ENCODE measurements around the gene PRPF39. TPM values are rescaled to one million over a fixed set of nuclear protein-coding genes. Genes with fewer than 3 reads are reported as not detected.
"Not testable (repeated sequence)": the region's sequence is repeated elsewhere in the genome, so short reads cannot be mapped to it uniquely, and the experiment has no call there.

PRPF39 gene
- total and polyA plus RNA-seq, 9 donors = 20.9 to 50.5 (median 29.2) TPM

DNA sequence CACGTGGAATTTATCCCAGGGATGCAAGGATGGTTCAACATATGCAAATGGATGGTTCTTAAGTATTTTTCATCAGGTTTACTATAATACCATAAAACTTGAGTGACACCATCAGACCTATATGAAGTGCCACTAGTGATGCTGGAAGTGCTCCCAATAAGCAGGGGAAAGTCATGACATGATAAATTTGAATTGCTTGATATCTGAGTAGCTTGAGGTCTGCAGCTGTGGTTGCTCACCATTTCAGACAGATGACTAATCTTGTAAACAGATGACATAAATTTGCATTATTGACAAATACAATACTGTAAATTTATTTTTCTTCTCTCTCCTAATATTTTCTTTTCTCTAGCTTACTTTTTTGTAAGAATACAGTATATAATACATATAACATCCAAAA is 13.7 kb upstream of the PRPF39 start:
- no peaks in the 10 kb centered on the region for H3K27me3 ChIP-seq
- H3K9me3 ChIP-seq = no peaks in the 10 kb centered on the region
- no peaks in the 10 kb centered on the region for H3K4me1 ChIP-seq (ENCODE audit: insufficient read depth)
- WGBS, 3 donors = 96 to 100% (median 97%) methylated on average over 1 of the region's 1 CpG
- intact Hi-C loops (cut with DNase I) = no loop called here
- H3K4me3 ChIP-seq = no peak overlapping the region
- no peaks in the 10 kb centered on the region for H3K36me3 ChIP-seq
- TF ChIP-seq EP300 (IDR thresholded peaks at IDR 0.05) = no peak
- H3K27ac ChIP-seq = no peak overlapping the region
- DNase-seq = no peak

DNA sequence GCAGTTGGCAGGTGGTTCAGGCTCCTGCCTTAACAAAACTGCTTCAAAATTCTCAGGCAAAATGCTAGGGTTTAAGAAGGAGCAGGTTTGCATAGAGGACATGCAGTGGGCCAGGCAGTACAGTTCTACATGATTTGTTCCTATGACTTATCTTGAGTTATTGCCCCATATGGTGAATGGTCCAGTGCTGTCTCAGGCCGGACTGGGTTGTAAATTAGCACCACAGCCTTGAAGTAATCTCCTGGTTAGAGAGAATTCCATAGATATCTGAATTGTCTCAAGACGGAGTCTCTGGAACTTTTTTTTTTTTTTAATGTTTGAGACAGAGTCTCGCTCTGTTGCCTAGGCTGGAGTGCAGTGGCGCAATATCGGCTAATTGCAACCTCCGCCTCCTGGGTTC is 11.8 kb upstream of the PRPF39 start:
- H3K4me3 ChIP-seq = no peak overlapping the region
- H3K4me1 ChIP-seq (ENCODE audit: insufficient read depth) = no peaks in the 10 kb centered on the region
- no peak for DNase-seq
- H3K27me3 ChIP-seq = no peaks in the 10 kb centered on the region
- 84 to 91% (median 86%) methylated on average over 6 of the region's 6 CpGs for WGBS, 3 donors
- H3K27ac ChIP-seq = no peak overlapping the region
- no peak for TF ChIP-seq CTCF (IDR thresholded peaks at IDR 0.05)
- no peak for TF ChIP-seq POLR2A (IDR thresholded peaks at IDR 0.05)
- TF ChIP-seq EP300 (IDR thresholded peaks at IDR 0.05) = no peak
- no peaks in the 10 kb centered on the region for H3K9me3 ChIP-seq
- H3K36me3 ChIP-seq = no peaks in the 10 kb centered on the region
- intact Hi-C loops (cut with DNase I) = no loop called here

- TF ChIP-seq CTCF (IDR thresholded peaks at IDR 0.05) = no peak
- TF ChIP-seq EP300 (IDR thresholded peaks at IDR 0.05) = no peak
- TF ChIP-seq POLR2A (IDR thresholded peaks at IDR 0.05) = no peak
- Histone ChIP-seq H3K9me3 (no peaks in the 10 kb centered on the region), H3K4me1 (ENCODE audit: insufficient read depth) (no peaks in the 10 kb centered on the region), H3K36me3 (no peaks in the 10 kb centered on the region), H3K27me3 (no peaks in the 10 kb centered on the region), H3K27ac (no peak overlapping the region), H3K4me3 (no peak overlapping the region)
- WGBS, 3 donors = 77 to 87% (median 80%) methylated on average over 5 of the region's 5 CpGs
- no peak for DNase-seq
- intact Hi-C loops (cut with DNase I) = no loop called here
Observed at GRCh38 chr14:45073231-45073879, 10.6 kb upstream of the PRPF39 start.

DNA sequence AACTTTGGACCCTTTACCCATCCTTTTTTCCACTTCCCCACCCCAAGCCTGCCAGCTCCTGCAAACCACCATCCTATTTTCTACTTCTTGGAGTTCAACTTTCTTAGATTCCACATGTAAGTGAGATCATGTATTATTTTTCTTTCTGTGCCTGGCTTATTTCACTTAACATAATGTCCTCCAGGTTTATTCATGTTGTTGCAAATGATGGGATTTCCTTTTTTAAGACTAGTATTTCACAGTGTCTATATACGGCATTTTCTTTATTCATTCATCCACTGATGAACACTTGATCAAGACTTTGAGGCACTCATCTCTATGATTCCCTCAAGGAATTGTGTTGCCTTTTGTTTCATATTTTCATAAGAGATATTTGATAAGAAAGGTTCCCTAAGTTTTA is 5.6 kb upstream of the PRPF39 start:
- WGBS, 3 donors = 91 to 93% (median 92%) methylated on average over 1 of the region's 1 CpG
- no peaks in the 10 kb centered on the region for H3K27me3 ChIP-seq
- no peaks in the 10 kb centered on the region for H3K4me1 ChIP-seq (ENCODE audit: insufficient read depth)
- DNase-seq = no peak
- H3K27ac ChIP-seq = no peak overlapping the region
- no peak for TF ChIP-seq CTCF (IDR thresholded peaks at IDR 0.05)
- no peak for TF ChIP-seq EP300 (IDR thresholded peaks at IDR 0.05)
- no peak for TF ChIP-seq POLR2A (IDR thresholded peaks at IDR 0.05)
- H3K9me3 ChIP-seq = no peaks in the 10 kb centered on the region
- no peak overlapping the region for H3K4me3 ChIP-seq
- H3K36me3 ChIP-seq = no peaks in the 10 kb centered on the region
- intact Hi-C loops (cut with DNase I) = no loop called here

DNA sequence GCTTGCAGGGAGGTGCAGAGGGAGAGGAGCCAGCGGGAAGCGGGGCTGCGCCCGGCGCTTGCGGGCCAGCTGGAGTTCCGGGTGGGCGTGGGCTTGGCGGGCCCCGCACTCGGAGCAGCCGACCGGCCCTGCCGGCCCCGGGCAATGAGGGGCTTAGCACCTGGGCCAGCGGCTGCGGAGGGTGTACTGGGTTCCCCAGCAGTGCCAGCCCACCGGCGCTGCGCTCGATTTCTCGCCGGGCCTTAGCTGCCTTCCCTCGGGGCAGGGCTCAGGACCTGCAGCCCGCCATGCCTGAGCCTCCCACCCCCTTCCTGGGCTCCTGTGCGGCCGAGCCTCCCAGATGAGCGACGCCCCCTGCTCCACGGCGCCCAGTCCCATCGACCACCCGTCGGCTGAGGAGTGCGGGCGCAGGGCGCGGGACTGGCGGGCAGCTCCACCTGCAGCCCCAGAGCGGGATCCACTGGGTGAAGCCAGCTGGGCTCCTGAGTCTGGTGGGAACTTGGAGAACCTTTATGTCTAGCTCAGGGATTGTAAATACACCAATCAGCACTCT is 3.4 kb upstream of the PRPF39 start:
- H3K4me1 ChIP-seq (ENCODE audit: insufficient read depth); H3K27me3 ChIP-seq; intact Hi-C loops (cut with DNase I); H3K36me3 ChIP-seq; H3K9me3 ChIP-seq; H3K4me3 ChIP-seq; DNase-seq; H3K27ac ChIP-seq: not testable (repeated sequence)
- WGBS, 3 donors = 95 to 98% (median 96%) methylated on average over 39 to 40 of the region's 40 CpGs

DNA sequence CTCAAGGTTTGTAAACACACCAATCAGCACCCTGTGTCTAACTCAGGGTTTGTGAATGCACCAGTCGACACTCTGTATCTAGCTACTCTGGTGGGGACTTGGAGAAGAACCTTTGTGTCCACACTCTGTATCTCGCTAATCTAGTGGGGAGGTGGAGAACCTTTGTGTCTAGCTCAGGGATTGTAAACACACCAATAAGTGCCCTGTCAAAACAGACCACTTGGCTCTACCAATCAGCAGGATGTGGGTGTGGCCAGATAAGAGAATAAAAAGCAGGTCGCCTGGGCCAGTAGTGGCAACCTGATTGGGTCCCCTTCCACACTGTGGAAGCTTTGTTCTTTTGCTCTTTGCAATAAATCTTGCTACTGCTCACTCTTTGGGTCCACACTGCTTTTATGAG is 2.8 kb upstream of the PRPF39 start:
- WGBS, 3 donors = 95 to 96% (median 96%) methylated on average over 3 of the region's 3 CpGs
- DNase-seq; H3K27me3 ChIP-seq; H3K27ac ChIP-seq; H3K9me3 ChIP-seq; H3K4me1 ChIP-seq (ENCODE audit: insufficient read depth); H3K4me3 ChIP-seq; H3K36me3 ChIP-seq; intact Hi-C loops (cut with DNase I): not testable (repeated sequence)

All from ovary (tissue), 9 donors.